Fibroblast of lung (primary cell): Measurements from ENCODE around the gene PCDHB14.

Experiments used
- CTCF ChIP-seq, 2 donors: IDR thresholded peaks in 1 of 2; conservative IDR thresholded peaks in 1 of 2; 1 replicate in 1 of 2; 2 replicates in 1 of 2; pipeline ENCODE4 v1.5.1; 2011 to 2012; ENCODE audit warnings: low read length in 2 of 2, control low read depth in 1 of 2, inconsistent platforms in 1 of 2, low read depth in 1 of 2, mild to moderate bottlenecking in 1 of 2
- EZH2 ChIP-seq: IDR thresholded peaks from 2 replicates; pipeline ENCODE4 v1.5.1; 2012; ENCODE audit warnings: low read length, control low read depth, mild to moderate bottlenecking; ENCODE audit errors: missing control alignments

- TF ChIP-seq EZH2: no peak
- TF ChIP-seq CTCF (conservative IDR thresholded peaks at IDR 0.05 in 1 of 2, IDR thresholded peaks at IDR 0.05 in 1 of 2; ENCODE audit: low read depth in 1 of 2, low read length in 2 of 2): no peak
Observed at GRCh38 chr5:141258948-141259347, 35.8 kb downstream of the PCDHB14 start.
